ENCODE measurements around the gene CCN2. TPM values are rescaled to one million over a fixed set of nuclear protein-coding genes. Genes with fewer than 3 reads are reported as not detected.

The CCN2 gene
- total and polyA plus RNA-seq, 2 of the 8 experiments (the other 6 are each of a cell fraction or from before 2014, with no cell fraction given): 25.0 to 107 TPM

GRCh38 chr6:131978522-131978921, 27.4 kb upstream of the CCN2 start:
- Histone ChIP-seq H4K5ac (ENCODE audit: insufficient read length, low read depth, low read length) (no peak overlapping the region), H3K36me3 (ENCODE audit: control insufficient read depth in 2 of 4, insufficient read depth in 4 of 4, low read length in 3 of 4) (no peaks in the 10 kb centered on the region), H2BK20ac (ENCODE audit: low read length) (no peak overlapping the region), H4K8ac (ENCODE audit: extremely low read depth, insufficient read depth, low read length) (no peak overlapping the region), H3K4me1 (replicated peaks in 1 of 4; ENCODE audit: control insufficient read depth in 3 of 4, insufficient read depth in 4 of 4, low read length in 3 of 4) (no peaks in the 10 kb centered on the region), H2AK5ac (ENCODE audit: low read depth, low read length) (no peak overlapping the region), H3K79me2 (ENCODE audit: control insufficient read depth in 1 of 2, insufficient read depth in 2 of 2, low read length in 2 of 2) (no peaks in the 10 kb centered on the region), H3K4ac (replicated peaks; ENCODE audit: insufficient read length, low read depth, low read length) (no peak overlapping the region), H2BK5ac (ENCODE audit: low read depth, low read length) (no peak overlapping the region), H3K23me2 (ENCODE audit: low read depth, low read length) (no peaks in the 10 kb centered on the region), H2BK120ac (replicated peaks; ENCODE audit: low read depth, low read length) (no peak overlapping the region), H3K4me2 (ENCODE audit: insufficient read depth in 1 of 2, low read depth in 2 of 2, low read length in 2 of 2) (no peak overlapping the region), H2AFZ (ENCODE audit: low read length) (no peak overlapping the region), H2BK12ac (ENCODE audit: low read depth, low read length) (0 out of 2 replicates have a peak overlapping the region, but pooled peaks have one; percentile 40), H3K27me3 (replicated peaks in 1 of 4; ENCODE audit: control insufficient read depth in 3 of 4, extremely low read depth in 1 of 4, insufficient read depth in 3 of 4, low read length in 3 of 4) (no peaks in the 10 kb centered on the region), H3K23ac (ENCODE audit: insufficient read length) (no peak overlapping the region), H3K18ac (ENCODE audit: extremely low read depth, low read length) (no peak overlapping the region), H3K27ac (ENCODE audit: low read depth, low read length) (no peak overlapping the region), H3K14ac (ENCODE audit: insufficient read length) (no peak overlapping the region), H4K91ac (replicated peaks; ENCODE audit: insufficient read length, low read length) (no peak overlapping the region), H2BK15ac (ENCODE audit: low read length) (no peak overlapping the region), H3K4me3 (ENCODE audit: extremely low read depth in 1 of 4, insufficient read depth in 2 of 4, low read depth in 3 of 4, low read length in 4 of 4) (no peak overlapping the region), H3K79me1 (ENCODE audit: low read depth, low read length) (no peaks in the 10 kb centered on the region), H3K9ac (replicated peaks in 1 of 4; ENCODE audit: extremely low read depth in 1 of 4, low read depth in 3 of 4, low read length in 3 of 4) (no peak overlapping the region), H3K56ac (replicated peaks; ENCODE audit: insufficient read length, low read depth, low read length) (no peak overlapping the region), H3K9me3 (ENCODE audit: insufficient read depth in 2 of 2, low read depth in 1 of 2, low read length in 1 of 2) (no peaks in the 10 kb centered on the region), H4K20me1 (replicated peaks in 1 of 2; ENCODE audit: control insufficient read depth in 1 of 2, insufficient read depth in 2 of 2, low read length in 2 of 2) (peaks cover 0 to 2% of the 10 kb centered on the region in 2 experiments)
- POLR2A ChIA-PET (ENCODE audit: partially characterized antibody): interaction anchor here (3.8 kb wide), 1 partner anchor 28 kb away, joined by 20 read pairs; the partner anchor contains the start of gene CCN2
- DNase-seq (ENCODE audit: low read depth in 1 of 2, low spot score in 2 of 2) (no peak), FAIRE-seq (no peak)
- 80% methylated on average over 3 of the region's 3 CpGs; no CpG with 5 or more reads in 1 of the 2 experiments for WGBS, 2 experiments (ENCODE audit: extremely low coverage in 1 of 2, insufficient coverage in 1 of 2, insufficient read length in 1 of 2, insufficient replicate concordance in 2 of 2, low coverage in 1 of 2, low lambda C conversion rate in 2 of 2, missing lambda C conversion rate in 1 of 2)
- CTCF ChIA-PET (ENCODE audit: partially characterized antibody): no interaction called here
- TF ChIP-seq GTF2F1 (IDR thresholded peaks at IDR 0.05; ENCODE audit: borderline replicate concordance, low read depth, low read length): no peak
